NCI-H2196 treated with DMSO at 0.1 percent for 48 hours (cell line): ENCODE measurements around the gene CTBP2.
"Not testable (repeated sequence)": the region's sequence is repeated elsewhere in the genome, so short reads cannot be mapped to it uniquely, and the experiment has no call there.

Source experiments
- DNase-seq: peaks from one replicate; lab custom pipeline; 2025; ENCODE audit not compliant: unreplicated experiment; lab: John Stamatoyannopoulos, UW

The CTBP2 gene

DNA sequence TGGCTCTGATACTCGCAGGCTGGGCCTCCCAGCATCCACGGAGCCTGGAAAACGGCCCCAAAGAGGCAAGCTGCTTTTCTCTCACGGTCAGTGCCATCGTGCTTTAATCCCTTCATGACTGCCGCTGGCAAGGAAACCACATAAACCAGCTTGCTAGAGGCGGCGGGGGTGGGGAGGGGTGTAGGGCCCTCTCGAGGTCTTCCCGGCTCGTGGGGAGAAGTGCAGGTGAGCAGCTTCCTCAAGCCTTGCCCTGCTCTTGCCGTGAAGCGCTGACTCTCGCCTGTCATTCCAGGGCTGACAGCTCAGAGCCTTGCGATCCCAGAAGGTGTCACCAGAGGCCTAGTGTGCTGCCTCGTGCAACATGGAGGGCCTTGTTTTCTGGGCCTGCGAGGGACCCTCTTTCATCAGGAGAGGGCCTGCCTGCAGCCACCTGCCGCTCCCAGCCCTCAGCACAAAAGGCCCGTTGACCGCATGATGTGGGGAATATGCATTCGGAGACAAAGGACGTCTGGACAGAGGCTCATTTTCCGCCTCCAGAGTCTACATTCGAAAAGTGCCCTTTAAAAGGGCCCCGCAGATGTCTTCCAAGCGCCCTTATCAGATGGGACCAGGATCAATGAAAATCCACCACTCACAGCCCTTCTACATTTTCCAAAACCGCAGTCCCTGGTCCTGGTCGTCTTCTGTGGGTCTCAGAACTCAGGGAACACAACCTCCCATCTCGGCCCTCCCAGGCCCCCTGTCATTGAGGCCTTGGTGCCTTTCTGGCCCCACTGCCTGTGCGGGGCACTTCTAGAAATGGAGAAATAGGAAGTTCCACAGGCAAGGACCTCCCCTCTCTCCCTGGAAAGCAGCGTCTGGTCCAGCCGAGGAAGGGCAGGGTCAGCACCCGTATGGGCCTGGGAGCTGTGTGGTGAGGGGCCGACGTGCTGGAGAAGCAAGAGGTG, 159.7 kb downstream of the CTBP2 start:
- no peak for DNase-seq

- no peak for DNase-seq
Measured at GRCh38 chr10:124999433-125000365, 160.7 kb downstream of the CTBP2 start.

DNA sequence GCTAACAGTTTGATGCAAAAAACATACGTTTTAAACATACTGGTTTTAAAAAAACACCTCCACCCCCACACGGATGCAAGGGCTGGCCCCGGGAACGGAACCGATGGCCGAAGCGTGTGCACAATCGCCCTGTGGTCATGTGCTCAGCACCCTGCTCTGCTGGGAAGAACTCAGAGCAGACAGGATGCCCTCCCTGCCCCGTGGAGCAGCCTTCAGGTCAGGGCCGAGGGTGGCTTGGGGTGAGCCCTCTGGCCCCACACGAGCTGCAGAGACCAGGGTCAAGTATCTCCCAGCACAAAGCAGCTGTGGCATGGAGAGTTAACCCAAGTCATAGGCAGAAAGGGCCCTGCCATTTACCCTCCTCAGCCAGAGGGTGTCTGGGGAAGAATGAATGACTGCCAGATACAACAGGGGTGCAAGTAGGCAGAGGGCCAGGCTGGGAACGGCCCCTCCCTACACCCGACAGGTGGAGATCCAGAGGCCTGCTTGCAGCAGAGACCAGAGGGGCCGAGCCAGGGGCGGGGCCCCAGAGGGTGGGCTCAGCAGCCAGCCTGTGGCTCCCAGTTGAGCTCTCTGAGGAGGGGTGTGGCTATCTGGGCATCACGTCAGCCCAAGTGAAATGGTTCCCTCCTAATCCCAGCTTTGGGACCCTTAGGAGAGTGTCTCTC, 161.6 kb downstream of the CTBP2 start:
- no peak for DNase-seq

DNA sequence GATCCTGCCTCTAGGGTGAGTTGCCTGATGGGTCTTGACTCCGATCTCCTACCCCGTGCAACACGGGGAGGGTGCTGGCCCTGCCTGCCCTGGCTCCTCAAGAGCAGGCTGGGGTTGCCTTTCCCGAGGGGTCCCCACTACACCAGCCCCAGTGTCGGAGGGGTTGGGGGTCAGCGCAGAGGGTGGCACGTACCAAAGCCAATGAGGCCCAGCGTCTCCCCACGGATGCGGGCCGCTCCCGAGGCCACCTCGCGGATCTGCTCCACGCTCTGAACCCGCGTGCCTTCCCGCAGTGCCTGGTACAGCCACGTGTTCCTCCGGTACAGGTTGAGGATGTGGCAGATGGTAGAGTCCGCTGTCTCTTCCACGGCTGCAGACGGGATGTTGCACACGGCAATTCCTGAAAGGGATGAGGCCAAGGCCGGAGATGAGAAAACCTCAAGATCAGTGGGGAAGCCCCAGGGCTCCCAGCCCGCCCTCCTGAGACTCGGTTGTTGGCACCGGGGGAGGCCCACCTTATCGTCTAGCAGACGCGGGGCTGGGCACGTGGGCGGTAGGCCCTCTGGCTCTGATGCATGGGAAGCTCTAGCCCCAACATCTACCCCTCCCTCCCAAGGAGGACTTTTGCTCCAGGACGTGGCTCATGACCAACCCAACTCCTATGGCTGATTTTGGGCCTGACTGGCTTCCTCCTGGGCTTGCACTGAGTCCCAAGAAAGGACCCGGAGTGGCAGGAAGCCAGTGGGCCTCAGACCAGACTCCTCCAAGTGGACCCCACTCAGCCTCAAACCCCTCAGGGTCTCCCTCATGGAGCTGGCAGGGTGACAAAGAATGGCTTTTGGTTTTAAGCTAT, 162.4 kb downstream of the CTBP2 start:
- no peak for DNase-seq

- DNase-seq: no peak
Measured at GRCh38 chr10:124997306-124997705, 163.1 kb downstream of the CTBP2 start.

DNA sequence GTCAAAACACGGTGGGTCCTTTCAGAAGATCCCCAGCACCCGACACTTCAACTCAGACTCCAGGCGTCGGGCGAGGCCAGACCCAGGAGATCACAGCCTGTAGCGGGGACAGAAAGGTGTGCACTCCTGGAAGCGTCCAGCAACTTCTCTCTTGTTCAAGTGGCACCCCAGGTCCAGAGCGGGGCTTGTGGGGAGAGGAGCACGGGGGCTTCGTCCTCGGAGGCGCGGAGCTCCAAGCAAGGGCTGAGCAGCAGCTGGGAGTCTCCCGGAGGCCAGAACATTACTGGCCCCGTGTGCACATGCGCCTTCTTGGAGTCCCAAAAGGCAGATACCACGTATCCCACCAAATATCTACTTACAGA, 163.5 kb downstream of the CTBP2 start:
- DNase-seq: no peak

GRCh38 chr10:124996127-124996853, 164.1 kb downstream of the CTBP2 start:
- no peak for DNase-seq

- DNase-seq: no peak
Measured at GRCh38 chr10:124995605-124996004, 164.8 kb downstream of the CTBP2 start.

DNA sequence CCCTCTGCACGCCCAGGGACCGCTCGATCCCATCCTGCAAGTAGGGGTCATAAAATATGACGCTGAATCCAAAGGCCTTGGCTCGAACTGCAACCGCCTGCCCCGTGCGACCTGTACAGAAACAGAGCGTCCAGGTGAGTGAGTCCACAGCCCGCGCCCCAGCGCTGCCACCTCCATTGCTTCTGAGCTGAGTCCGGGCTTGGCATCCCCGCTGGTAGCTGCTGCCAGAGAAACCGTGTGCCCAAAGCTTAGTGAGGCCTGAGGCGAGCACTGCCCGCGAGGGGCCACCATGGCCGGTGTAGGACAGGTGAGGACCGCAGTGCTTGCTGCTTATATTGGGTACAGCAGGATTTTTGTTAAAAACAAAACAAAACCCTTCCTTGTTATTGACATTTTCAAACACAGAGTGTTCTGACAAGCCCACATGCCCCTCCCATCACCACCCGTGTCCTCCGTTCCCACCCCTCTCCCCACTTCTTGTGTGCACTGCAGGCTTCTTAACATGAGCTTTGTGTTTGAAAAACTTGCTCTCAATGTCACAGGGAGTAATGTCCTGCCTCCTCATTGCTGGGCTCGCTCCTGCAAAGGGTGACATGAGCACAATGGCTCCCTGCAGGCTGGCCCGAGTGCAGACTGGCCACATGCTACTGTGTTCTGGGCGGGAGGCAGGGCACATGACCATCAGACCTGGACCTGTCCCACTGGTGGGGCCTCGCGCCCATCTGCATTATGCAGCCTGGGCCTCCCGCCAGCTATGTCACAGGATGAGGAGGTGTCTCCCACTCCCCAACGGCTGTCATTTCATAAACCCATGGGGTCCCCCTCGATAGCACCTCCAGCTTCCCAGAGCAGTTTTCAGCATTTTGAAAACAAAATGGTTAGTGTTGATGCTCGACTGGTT, 165.5 kb downstream of the CTBP2 start:
- no peak for DNase-seq

- DNase-seq: no peak
Measured at GRCh38 chr10:124993736-124994451, 166.5 kb downstream of the CTBP2 start.

GRCh38 chr10:124993345-124993708, 167.0 kb downstream of the CTBP2 start:
- DNase-seq: no peak

DNA sequence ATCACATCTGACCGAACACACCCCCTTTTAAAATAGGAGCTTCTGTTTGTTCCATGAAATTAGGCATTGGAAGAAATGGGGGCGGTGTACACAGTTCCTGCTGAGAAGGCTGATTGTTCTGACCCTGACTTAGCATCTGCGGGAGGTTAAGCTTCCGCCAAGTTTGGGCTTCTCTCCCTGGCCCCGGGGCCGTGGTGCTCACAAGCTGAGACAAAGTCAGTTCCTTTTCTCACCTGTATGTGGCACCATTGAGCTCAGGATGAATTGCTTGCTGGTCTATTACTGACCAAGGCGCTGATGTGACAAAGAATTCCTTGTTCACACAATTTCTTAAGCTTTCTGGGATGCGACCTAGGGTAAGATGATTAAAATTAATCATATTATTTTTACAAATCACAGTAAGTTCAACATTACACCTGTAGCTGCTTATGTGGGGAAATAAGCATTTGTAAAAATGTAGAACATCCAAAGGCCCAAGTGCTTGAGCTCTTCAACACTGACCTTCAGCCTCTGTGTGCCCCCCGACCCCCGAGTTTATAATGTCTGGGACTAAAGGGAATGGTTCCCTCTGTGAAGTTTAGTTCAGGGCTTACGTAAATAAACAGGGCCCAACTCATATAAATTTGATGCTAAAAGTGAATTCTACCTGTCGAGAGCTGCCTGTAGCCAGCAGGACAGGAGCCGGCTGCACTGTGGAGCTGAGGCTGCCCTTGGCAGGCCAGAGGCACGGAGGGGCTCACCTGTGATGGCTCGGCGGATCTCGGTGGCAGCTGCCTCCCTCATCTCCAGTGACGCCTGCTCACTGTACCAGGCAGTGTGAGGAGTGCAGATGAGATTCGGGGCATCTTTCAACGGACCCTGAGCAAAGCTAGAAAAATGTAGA, 167.7 kb downstream of the CTBP2 start:
- peak; percentile 6 for DNase-seq

DNA sequence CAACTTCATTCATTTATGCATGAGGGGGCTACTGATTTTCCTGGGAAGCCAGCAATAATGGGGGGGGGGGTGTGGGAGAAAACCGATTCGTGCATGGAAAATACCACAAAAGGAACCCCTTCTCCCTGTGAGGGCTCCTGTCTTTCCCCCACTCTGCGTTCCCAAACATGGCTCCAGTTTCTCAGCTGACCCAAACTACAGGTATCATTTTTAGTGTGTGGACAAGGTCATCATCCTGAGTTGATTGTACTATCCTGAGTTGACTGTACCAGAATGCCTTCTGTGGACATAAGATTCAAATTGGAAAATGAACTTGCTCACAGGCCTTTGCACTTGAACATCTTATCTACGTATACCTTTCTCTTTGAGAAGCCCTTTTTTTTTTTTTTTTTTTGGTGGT, 168.5 kb downstream of the CTBP2 start:
- DNase-seq: no peak

DNA sequence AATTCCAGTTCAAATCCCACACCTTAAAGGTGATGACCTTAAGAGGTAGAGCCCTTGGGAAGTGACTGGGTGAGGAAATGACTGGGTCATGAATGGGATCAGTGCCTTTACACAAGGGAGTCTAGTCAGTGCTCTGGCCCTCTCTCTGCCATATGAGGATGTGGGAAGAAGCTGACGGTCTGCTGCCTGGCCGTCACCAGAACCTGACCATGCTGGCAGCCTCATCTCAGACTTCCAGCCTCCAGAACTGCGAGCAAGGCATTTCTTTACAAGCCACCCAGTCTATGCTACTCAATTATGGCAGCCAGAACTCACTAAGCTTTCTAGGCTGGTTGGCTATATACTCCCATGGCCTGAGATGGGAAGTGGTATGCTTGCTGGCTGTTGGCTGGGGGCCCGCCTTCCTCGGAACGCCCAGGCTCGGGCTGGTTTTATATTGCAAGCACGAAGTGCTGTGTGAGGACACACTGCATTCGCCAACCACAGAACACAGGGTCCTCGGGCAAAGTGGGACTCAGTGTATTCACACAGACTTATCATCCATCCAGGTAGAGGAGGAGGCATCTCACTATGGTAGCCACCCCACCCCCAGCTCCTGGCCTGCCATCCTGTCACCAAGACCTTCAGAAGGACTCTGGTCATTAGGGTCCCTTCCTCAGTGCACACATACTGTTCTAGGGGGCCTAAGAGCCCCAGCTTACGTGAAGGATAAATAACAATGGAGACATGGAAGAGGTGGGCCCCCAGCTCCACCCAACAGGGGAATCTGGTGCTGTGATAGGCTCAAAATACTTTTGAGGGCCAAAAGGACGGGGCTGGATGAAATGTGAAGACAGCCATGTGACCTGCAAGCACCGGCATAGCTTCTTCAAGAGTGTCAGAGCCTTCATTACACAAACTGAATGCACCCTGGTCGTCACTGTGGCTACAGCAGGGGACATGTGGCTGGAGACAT, 169.4 kb downstream of the CTBP2 start:
- DNase-seq: no peak

- no peak for DNase-seq
Measured at GRCh38 chr10:124989526-124989925, 170.8 kb downstream of the CTBP2 start.

GRCh38 chr10:124988753-124989152, 171.6 kb downstream of the CTBP2 start:
- not testable (repeated sequence) for DNase-seq
